Measurements from ENCODE around the gene LIMK2.
"Not testable (repeated sequence)": the region's sequence is repeated elsewhere in the genome, so short reads cannot be mapped to it uniquely, and the experiment has no call there.

LIMK2 gene

GRCh38 chr22:31244046-31244942, 32.2 kb downstream of the LIMK2 start:
- DNase-seq (ENCODE audit: low spot score): no peak

- no peak for DNase-seq (ENCODE audit: low spot score)
These were observed 32.9 kb downstream of the LIMK2 start for GRCh38 chr22:31244943-31245451.

GRCh38 chr22:31245998-31246397, 33.9 kb downstream of the LIMK2 start:
- DNase-seq (ENCODE audit: low spot score): not testable (repeated sequence)

- DNase-seq (ENCODE audit: low spot score): no peak
These were observed 34.6 kb downstream of the LIMK2 start for GRCh38 chr22:31246687-31247086.

GRCh38 chr22:31247726-31248125, 35.6 kb downstream of the LIMK2 start:
- no peak for DNase-seq (ENCODE audit: low spot score)

- DNase-seq (ENCODE audit: low spot score): no peak
These were observed 36.1 kb downstream of the LIMK2 start for GRCh38 chr22:31248138-31248745.

- no peak for DNase-seq (ENCODE audit: low spot score)
These were observed 37.2 kb downstream of the LIMK2 start for GRCh38 chr22:31248965-31249958.

- no peak for DNase-seq (ENCODE audit: low spot score)
These were observed 38.9 kb downstream of the LIMK2 start for GRCh38 chr22:31250740-31251600.

GRCh38 chr22:31253949-31254348, 41.9 kb downstream of the LIMK2 start:
- no peak for DNase-seq (ENCODE audit: low spot score)

- DNase-seq (ENCODE audit: low spot score): no peak
These were observed 47.8 kb downstream of the LIMK2 start for GRCh38 chr22:31259798-31260473.

GRCh38 chr22:31260474-31260856, 48.4 kb downstream of the LIMK2 start:
- no peak for DNase-seq (ENCODE audit: low spot score)

GRCh38 chr22:31262312-31263133, 50.4 kb downstream of the LIMK2 start:
- DNase-seq (ENCODE audit: low spot score): no peak

- no peak for DNase-seq (ENCODE audit: low spot score)
These were observed 52.0 kb downstream of the LIMK2 start for GRCh38 chr22:31263896-31264640.

- no peak for DNase-seq (ENCODE audit: low spot score)
These were observed 56.2 kb downstream of the LIMK2 start for GRCh38 chr22:31268281-31268680.

GRCh38 chr22:31269892-31270579, 57.9 kb downstream of the LIMK2 start:
- DNase-seq (ENCODE audit: low spot score): no peak

GRCh38 chr22:31271026-31271425, 58.9 kb downstream of the LIMK2 start:
- no peak for DNase-seq (ENCODE audit: low spot score)

GRCh38 chr22:31271485-31271884, 59.4 kb downstream of the LIMK2 start:
- DNase-seq (ENCODE audit: low spot score): no peak

Measured in hematopoietic multipotent progenitor cell treated with erythropoietin and hydrocortisone succinate and interleukin-3 and kit ligand, for 15 days (in vitro differentiated cells).